Neural progenitor cell (in vitro differentiated cells): ENCODE data around the gene CMTM8. TPM values are rescaled to one million over a fixed set of nuclear protein-coding genes. Genes with fewer than 3 reads are reported as not detected.

Experiments used
- DNase-seq: peaks from one replicate; pipeline ENCODE4 v3.0.0-alpha.2; 2016; ENCODE audit warnings: low spot score
- H2AFZ ChIP-seq: fragments of 200-600 bp; sonication (generic); replicated peaks from 2 replicates; pipeline ENCODE4 v1.6.1; 2016; ENCODE audit warnings: antibody characterized with exemption
- H3F3A ChIP-seq: fragments of 200-600 bp; sonication (generic); 2 replicates; pipeline ENCODE4 v1.6.1; 2016; ENCODE audit warnings: antibody characterized with exemption, low read depth
- H3K27ac ChIP-seq: fragments of 200-600 bp; sonication (generic); 2 replicates; pipeline ENCODE4 v1.5.1; 2016; ENCODE audit warnings: mild to moderate bottlenecking
- H3K27me3 ChIP-seq: fragments of 200-600 bp; sonication (generic); 2 replicates; pipeline ENCODE4 v1.6.1; 2016; ENCODE audit warnings: mild to moderate bottlenecking, moderate library complexity
- H3K36me3 ChIP-seq: fragments of 200-600 bp; sonication (generic); 2 replicates; pipeline ENCODE4 v1.5.1; 2016
- H3K4me1 ChIP-seq: fragments of 200-600 bp; sonication (generic); 2 replicates; pipeline ENCODE4 v1.6.1; 2016; ENCODE audit warnings: mixed run types
- H3K4me2 ChIP-seq: fragments of 200-600 bp; sonication (generic); 2 replicates; pipeline ENCODE4 v1.6.1; 2016
- H3K4me3 ChIP-seq: fragments of 200-600 bp; sonication (generic); 2 replicates; pipeline ENCODE4 v1.5.1; 2016
- H3K79me2 ChIP-seq: fragments of 200-600 bp; sonication (generic); 2 replicates; pipeline ENCODE4 v1.6.1; 2016; ENCODE audit warnings: low read depth
- H3K9ac ChIP-seq: fragments of 200-600 bp; sonication (generic); 2 replicates; pipeline ENCODE4 v1.6.1; 2016
- H3K9me3 ChIP-seq: fragments of 200-600 bp; sonication (generic); 2 replicates; pipeline ENCODE4 v1.5.1; 2016; ENCODE audit warnings: low read depth
- H4K20me1 ChIP-seq: fragments of 200-600 bp; sonication (generic); 2 replicates; pipeline ENCODE4 v1.6.1; 2016; ENCODE audit warnings: low read depth
- H3K27ac Mint-ChIP-seq: 3 replicates; pipeline ENCODE4 v1.8.0; 2021; ENCODE audit warnings: mixed read lengths
- H3K27me3 Mint-ChIP-seq: 2 replicates; pipeline ENCODE4 v1.8.0; 2022; ENCODE audit warnings: low read depth, mild to moderate bottlenecking, inconsistent platforms, moderate library complexity, mixed read lengths; ENCODE audit not compliant: insufficient read depth
- H3K36me3 Mint-ChIP-seq: 3 replicates; pipeline ENCODE4 v1.8.0; 2021; ENCODE audit warnings: mixed read lengths
- H3K4me1 Mint-ChIP-seq: 3 replicates; pipeline ENCODE4 v1.8.0; 2021; ENCODE audit warnings: mixed read lengths
- H3K4me3 Mint-ChIP-seq: 3 replicates; pipeline ENCODE4 v1.8.0; 2021; ENCODE audit warnings: mild to moderate bottlenecking, moderate library complexity, mixed read lengths
- H3K9me3 Mint-ChIP-seq: 3 replicates; pipeline ENCODE4 v1.8.0; 2020; ENCODE audit warnings: mixed read lengths
- CTCF ChIP-seq: fragments of 200-600 bp; sonication (generic); IDR thresholded peaks from 2 replicates; pipeline ENCODE4 v1.5.1; 2017; ENCODE audit warnings: antibody characterized with exemption, mild to moderate bottlenecking
- EZH2 ChIP-seq: fragments of 200-600 bp; sonication (generic); IDR thresholded peaks from 2 replicates; pipeline ENCODE4 v1.6.1; 2017; ENCODE audit warnings: antibody characterized with exemption, mild to moderate bottlenecking, moderate library complexity
- EZH2phosphoT487 ChIP-seq: fragments of 200-600 bp; sonication (generic); IDR thresholded peaks from 2 replicates; pipeline ENCODE4 v1.6.1; 2017; ENCODE audit warnings: antibody characterized with exemption
- total RNA-seq: library from RNA; depleted of rRNA; stranded (reverse); fragments of >200 nt; gene quantifications from 2 replicates; pipeline ENCODE4 v1.2.3, GENCODE V29; 2015; ENCODE audit warnings: low replicate concordance

The CMTM8 gene
- total RNA-seq, 1 donor from 2014 or later = 2.1 TPM

- Mint-ChIP-seq H3K36me3 (no peaks in the 10 kb centered on the region), H3K4me1 (no peaks in the 10 kb centered on the region), H3K27me3 (no peaks in the 10 kb centered on the region), H3K4me3 (no peak overlapping the region), H3K9me3 (no peaks in the 10 kb centered on the region), H3K27ac (no peak overlapping the region)
- Histone ChIP-seq H3K27ac (no peak overlapping the region), H3K4me3 (no peak overlapping the region), H3K36me3 (no peaks in the 10 kb centered on the region), H3K9ac (no peak overlapping the region), H2AFZ (no peak overlapping the region), H3F3A (no peaks in the 10 kb centered on the region), H3K9me3 (no peaks in the 10 kb centered on the region), H4K20me1 (no peaks in the 10 kb centered on the region), H3K27me3 (no peaks in the 10 kb centered on the region), H3K4me1 (no peaks in the 10 kb centered on the region), H3K4me2 (no peak overlapping the region), H3K79me2 (no peaks in the 10 kb centered on the region)
- TF ChIP-seq EZH2 (no peak), EZH2phosphoT487 (no peak), CTCF (no peak)
- no peak for DNase-seq
Observed at GRCh38 chr3:32276279-32276841, 37.9 kb downstream of the CMTM8 start.

GRCh38 chr3:32278714-32279113, 40.2 kb downstream of the CMTM8 start:
- Mint-ChIP-seq H3K4me1 (no peaks in the 10 kb centered on the region), H3K27ac (no peak overlapping the region), H3K4me3 (no peak overlapping the region), H3K27me3 (no peaks in the 10 kb centered on the region), H3K36me3 (no peaks in the 10 kb centered on the region), H3K9me3 (no peaks in the 10 kb centered on the region)
- Histone ChIP-seq H3K27ac (no peak overlapping the region), H3K4me1 (no peaks in the 10 kb centered on the region), H3K9me3 (no peaks in the 10 kb centered on the region), H3F3A (no peaks in the 10 kb centered on the region), H3K36me3 (no peaks in the 10 kb centered on the region), H4K20me1 (no peaks in the 10 kb centered on the region), H3K27me3 (no peaks in the 10 kb centered on the region), H3K4me3 (no peak overlapping the region), H3K9ac (no peak overlapping the region), H3K4me2 (no peak overlapping the region), H2AFZ (no peak overlapping the region), H3K79me2 (no peaks in the 10 kb centered on the region)
- DNase-seq = no peak
- TF ChIP-seq EZH2phosphoT487 (no peak), EZH2 (no peak), CTCF (no peak)

DNA sequence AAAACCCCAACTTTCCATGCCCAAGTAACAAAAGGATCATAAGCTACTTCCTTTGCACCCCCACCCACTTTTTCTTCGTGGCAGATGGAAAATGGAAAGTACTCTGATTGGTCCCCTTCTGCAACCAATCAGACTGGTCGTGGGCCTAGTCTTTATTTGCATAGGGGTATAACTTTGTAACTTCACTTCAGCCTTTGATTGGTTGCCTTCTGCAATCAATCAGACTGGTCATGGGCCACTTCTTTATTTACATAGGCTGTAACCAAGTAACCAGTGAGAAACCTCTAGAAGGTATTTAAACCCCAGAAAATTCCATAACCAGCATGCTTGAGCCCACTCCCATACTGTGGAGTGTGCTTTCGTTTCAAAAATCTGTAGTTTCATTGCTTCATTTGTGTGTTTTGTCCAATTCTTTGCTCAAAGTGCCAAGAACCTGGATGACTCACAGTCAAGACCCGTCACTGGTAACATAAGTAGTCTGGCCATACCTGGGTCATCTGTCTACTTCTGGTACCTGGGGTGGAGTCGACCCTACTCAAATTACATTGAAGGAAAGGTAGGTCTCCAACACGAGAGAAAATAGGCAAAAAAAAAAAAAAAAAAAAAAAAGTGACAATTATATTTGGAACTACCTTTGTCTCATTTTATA, 41.9 kb downstream of the CMTM8 start:
- H3F3A ChIP-seq = no peaks in the 10 kb centered on the region
- TF ChIP-seq EZH2phosphoT487 = no peak
- TF ChIP-seq CTCF = no peak
- no peak for TF ChIP-seq EZH2
- H3K4me3 ChIP-seq = no peak overlapping the region
- H4K20me1 ChIP-seq = no peaks in the 10 kb centered on the region
- no peaks in the 10 kb centered on the region for H3K27me3 Mint-ChIP-seq
- H3K4me1 ChIP-seq = no peaks in the 10 kb centered on the region
- no peak overlapping the region for H3K27ac ChIP-seq
- no peaks in the 10 kb centered on the region for H3K4me1 Mint-ChIP-seq
- H3K79me2 ChIP-seq = no peaks in the 10 kb centered on the region
- no peak overlapping the region for H3K4me3 Mint-ChIP-seq
- no peaks in the 10 kb centered on the region for H3K27me3 ChIP-seq
- H3K9me3 Mint-ChIP-seq = no peaks in the 10 kb centered on the region
- no peak overlapping the region for H2AFZ ChIP-seq
- no peak overlapping the region for H3K27ac Mint-ChIP-seq
- no peak overlapping the region for H3K4me2 ChIP-seq
- no peaks in the 10 kb centered on the region for H3K36me3 ChIP-seq
- no peaks in the 10 kb centered on the region for H3K36me3 Mint-ChIP-seq
- no peaks in the 10 kb centered on the region for H3K9me3 ChIP-seq
- no peak for DNase-seq
- H3K9ac ChIP-seq = no peak overlapping the region
